Progenitor cell of endocrine pancreas (in vitro differentiated cells): Measurements from ENCODE around the gene NCKAP5. TPM values are rescaled to one million over a fixed set of nuclear protein-coding genes. Genes with fewer than 3 reads are reported as not detected.

Experiments
- DNase-seq: peaks from one replicate; pipeline ENCODE4 v3.0.0; 2021; ENCODE audit warnings: low spot score; ENCODE audit not compliant: unreplicated experiment
- H3K27ac Mint-ChIP-seq: 2 replicates; pipeline ENCODE4 v1.8.0; 2021; ENCODE audit warnings: mild to moderate bottlenecking, moderate library complexity, mixed read lengths
- H3K27me3 Mint-ChIP-seq: 2 replicates; pipeline ENCODE4 v1.8.0; 2021; ENCODE audit warnings: mixed read lengths
- H3K36me3 Mint-ChIP-seq: 2 replicates; pipeline ENCODE4 v1.8.0; 2022; ENCODE audit warnings: mixed read lengths; ENCODE audit not compliant: insufficient read depth
- H3K4me1 Mint-ChIP-seq: 2 replicates; pipeline ENCODE4 v1.8.0; 2021; ENCODE audit warnings: low read depth, mixed read lengths
- H3K4me3 Mint-ChIP-seq: 2 replicates; pipeline ENCODE4 v1.8.0; 2021; ENCODE audit warnings: low read depth, mild to moderate bottlenecking, moderate library complexity, mixed read lengths
- H3K9me3 Mint-ChIP-seq: 2 replicates; pipeline ENCODE4 v1.8.0; 2021; ENCODE audit warnings: low read depth, mixed read lengths
- CTCF ChIP-seq: fragments of 200-600 bp; sonication (generic); IDR thresholded peaks from one replicate; pipeline ENCODE4 v1.5.0; 2021; ENCODE audit warnings: antibody characterized with exemption, mild to moderate bottlenecking; ENCODE audit not compliant: unreplicated experiment
- total RNA-seq: library from RNA; stranded (reverse); gene quantifications from 2 replicates; pipeline ENCODE4 v1.2.1, GENCODE V29; 2021

Gene NCKAP5
- total RNA-seq, 1 donor from 2014 or later, result 1.7 TPM

DNA sequence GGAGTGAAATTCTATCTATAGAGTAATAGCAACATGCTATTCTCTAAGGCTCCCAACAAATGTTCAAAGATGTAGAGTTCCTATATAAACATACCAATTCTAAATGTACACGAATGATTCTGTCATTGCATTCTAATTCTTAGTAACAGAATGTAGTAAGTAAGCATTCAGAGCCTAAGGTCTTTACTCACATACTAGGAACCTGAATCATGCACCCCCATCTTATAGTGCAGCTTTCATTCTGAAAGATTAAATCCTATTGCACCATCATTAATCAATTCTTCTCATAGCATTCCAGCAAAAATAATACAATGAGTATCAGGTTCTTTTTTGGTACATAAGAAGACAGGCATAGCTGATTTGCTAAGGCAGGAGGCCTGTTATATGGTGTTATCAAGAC lies 230.0 kb downstream of the NCKAP5 start:
- Mint-ChIP-seq H3K4me3 (no peak overlapping the region), H3K4me1 (no peaks in the 10 kb centered on the region), H3K36me3 (no peaks in the 10 kb centered on the region), H3K27me3 (peaks cover 2% of the 10 kb centered on the region), H3K9me3 (no peaks in the 10 kb centered on the region), H3K27ac (no peak overlapping the region)
- DNase-seq, result no peak
- no peak for TF ChIP-seq CTCF

GRCh38 chr2:133334923-133335322 lies 233.3 kb downstream of the NCKAP5 start:
- TF ChIP-seq CTCF, result no peak
- Mint-ChIP-seq H3K27me3 (no peaks in the 10 kb centered on the region), H3K27ac (no peak overlapping the region), H3K4me1 (peaks cover 4% of the 10 kb centered on the region), H3K9me3 (no peaks in the 10 kb centered on the region), H3K4me3 (no peak overlapping the region), H3K36me3 (no peaks in the 10 kb centered on the region)
- DNase-seq, result no peak

DNA sequence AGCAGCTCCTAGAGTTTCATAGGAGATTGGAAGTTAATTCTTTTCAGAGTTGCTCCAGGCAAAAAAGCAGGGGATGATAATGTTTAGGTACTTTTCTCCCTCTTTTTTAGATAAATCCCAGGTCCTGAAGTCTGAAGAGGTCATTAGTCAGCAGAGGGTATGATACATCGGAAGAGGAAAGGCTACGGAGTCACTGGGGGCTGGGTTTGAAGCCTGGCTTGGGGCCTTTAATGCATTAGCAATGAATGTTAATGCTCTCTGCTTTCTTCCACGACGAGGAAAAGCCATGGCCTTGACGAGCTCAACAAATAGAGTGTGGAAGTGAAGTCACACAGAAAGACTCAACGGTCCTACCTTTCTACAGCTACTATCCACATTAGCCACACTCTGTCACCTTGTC lies 235.1 kb downstream of the NCKAP5 start:
- no peak overlapping the region for H3K4me3 Mint-ChIP-seq
- no peak for DNase-seq
- no peak overlapping the region for H3K27ac Mint-ChIP-seq
- peaks cover 4% of the 10 kb centered on the region for H3K4me1 Mint-ChIP-seq
- no peaks in the 10 kb centered on the region for H3K36me3 Mint-ChIP-seq
- H3K27me3 Mint-ChIP-seq, result peaks cover 1% of the 10 kb centered on the region
- TF ChIP-seq CTCF, result no peak
- H3K9me3 Mint-ChIP-seq, result no peaks in the 10 kb centered on the region

DNA sequence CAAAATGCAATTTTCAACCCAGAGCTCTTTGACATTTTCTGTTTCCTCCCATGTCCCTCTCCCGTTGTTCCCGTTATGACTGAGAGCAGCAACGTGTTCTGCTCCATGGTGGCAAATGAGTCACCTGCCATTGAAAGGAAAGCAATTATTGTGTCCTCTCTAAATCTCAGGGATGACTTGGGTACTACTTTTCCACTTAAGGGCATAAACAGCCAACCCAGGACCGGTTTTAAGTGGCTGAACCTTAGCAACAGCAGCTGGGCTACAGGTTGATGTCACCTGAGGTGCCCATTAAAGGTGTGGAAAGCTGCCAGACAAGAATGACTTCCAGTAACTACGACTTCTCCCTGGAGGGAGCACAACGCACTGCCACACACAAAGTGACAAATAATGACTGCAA lies 236.8 kb downstream of the NCKAP5 start:
- TF ChIP-seq CTCF, result no peak
- Mint-ChIP-seq H3K27me3 (peaks cover 4% of the 10 kb centered on the region), H3K4me1 (peaks cover 4% of the 10 kb centered on the region), H3K4me3 (no peak overlapping the region), H3K27ac (no peak overlapping the region), H3K9me3 (no peaks in the 10 kb centered on the region), H3K36me3 (no peaks in the 10 kb centered on the region)
- no peak for DNase-seq

GRCh38 chr2:133326652-133327397 lies 241.4 kb downstream of the NCKAP5 start:
- peaks cover 4% of the 10 kb centered on the region for H3K27me3 Mint-ChIP-seq
- H3K4me3 Mint-ChIP-seq, result no peak overlapping the region
- H3K36me3 Mint-ChIP-seq, result no peaks in the 10 kb centered on the region
- no peak for DNase-seq
- no peaks in the 10 kb centered on the region for H3K9me3 Mint-ChIP-seq
- H3K4me1 Mint-ChIP-seq, result no peaks in the 10 kb centered on the region
- TF ChIP-seq CTCF, result no peak
- H3K27ac Mint-ChIP-seq, result no peak overlapping the region
